HEK293 (cell line): ENCODE results near the gene ZNF629.

Experiments
- CTCF ChIA-PET: fragments of 350-600 bp; formaldehyde crosslinking; extraction: SDS; loops from one replicate; lab custom pipeline; 2021; ENCODE audit warnings: antibody characterized with exemption; lab: Yijun Ruan, JAX
- POLR2A ChIA-PET: fragments of 300-600 bp; formaldehyde crosslinking; extraction: SDS; loops from one replicate; lab custom pipeline; 2020; ENCODE audit warnings: antibody characterized with exemption, inconsistent platforms; lab: Yijun Ruan, JAX
- H3K27ac ChIP-seq: fragments of 200-500 bp; sonication (Bioruptor generic); 2 replicates; pipeline ENCODE4 v1.5.1; 2014; ENCODE audit warnings: low read depth, low read length, control low read depth, inconsistent platforms; ENCODE audit errors: extremely low read depth
- H3K36me3 ChIP-seq, 2 experiments: fragments of 200-500 bp in 1 of 2; sonication (Bioruptor generic) in 1 of 2; 1 replicate in 1 of 2; 2 replicates in 1 of 2; pipeline ENCODE4 v1.5.1; 2014 to 2017; ENCODE audit warnings: inconsistent platforms in 2 of 2, low read length in 2 of 2; ENCODE audit not compliant: control insufficient read depth in 2 of 2, insufficient read depth in 1 of 2
- H3K4me1 ChIP-seq: fragments of 200-500 bp; sonication (Bioruptor generic); 2 replicates; pipeline ENCODE4 v1.5.1; 2014; ENCODE audit warnings: mild to moderate bottlenecking, low read length, inconsistent platforms; ENCODE audit not compliant: control insufficient read depth, insufficient read depth
- H3K4me3 ChIP-seq: 2 replicates; pipeline ENCODE4 v1.5.1; 2011; ENCODE audit warnings: low read depth, mild to moderate bottlenecking, control low read depth, low read length, moderate library complexity
- H3K9me3 ChIP-seq: fragments of 200-500 bp; sonication (Bioruptor generic); 2 replicates; pipeline ENCODE4 v1.5.1; 2014; ENCODE audit warnings: low read depth, low read length, inconsistent platforms; ENCODE audit not compliant: control insufficient read depth, insufficient read depth
- EGR2 ChIP-seq: fragments of 450-650 bp; formaldehyde crosslinking; IDR thresholded peaks from 2 replicates; pipeline ENCODE4 v1.5.1; 2016; ENCODE audit warnings: low read depth, missing biosample characterization, missing genetic modification characterization
- INSM2 ChIP-seq: fragments of 450-650 bp; formaldehyde crosslinking; IDR thresholded peaks from 2 replicates; pipeline ENCODE4 v1.5.1; 2016; ENCODE audit warnings: missing biosample characterization, missing genetic modification characterization
- PATZ1 ChIP-seq: fragments of 450-650 bp; formaldehyde crosslinking; IDR thresholded peaks from 2 replicates; pipeline ENCODE4 v1.5.1; 2016; ENCODE audit warnings: missing biosample characterization, missing genetic modification characterization
- ZNF121 ChIP-seq: fragments of 450-650 bp; formaldehyde crosslinking; IDR thresholded peaks from 2 replicates; pipeline ENCODE4 v1.5.1; 2016; ENCODE audit warnings: missing biosample characterization, missing genetic modification characterization
- ZNF146 ChIP-seq: fragments of 450-650 bp; formaldehyde crosslinking; IDR thresholded peaks from 2 replicates; pipeline ENCODE4 v1.5.1; 2016; ENCODE audit warnings: missing biosample characterization, missing genetic modification characterization
- ZNF335 ChIP-seq: fragments of 450-650 bp; formaldehyde crosslinking; conservative IDR thresholded peaks from 2 replicates; pipeline ENCODE4 v1.5.1; 2016; ENCODE audit warnings: missing biosample characterization, missing genetic modification characterization
- ZNF341 ChIP-seq: fragments of 450-650 bp; formaldehyde crosslinking; IDR thresholded peaks from 2 replicates; pipeline ENCODE4; 2016; ENCODE audit warnings: low read depth, missing biosample characterization, missing genetic modification characterization
- ZNF416 ChIP-seq: fragments of 450-650 bp; formaldehyde crosslinking; IDR thresholded peaks from 2 replicates; pipeline ENCODE4 v1.5.1; 2016; ENCODE audit warnings: missing biosample characterization, missing genetic modification characterization
- ZNF580 ChIP-seq: fragments of 450-650 bp; formaldehyde crosslinking; IDR thresholded peaks from 2 replicates; pipeline ENCODE4 v1.5.1; 2016; ENCODE audit warnings: missing biosample characterization, missing genetic modification characterization
- ZNF768 ChIP-seq: fragments of 450-650 bp; formaldehyde crosslinking; IDR thresholded peaks from 2 replicates; pipeline ENCODE4 v1.5.1; 2018; ENCODE audit warnings: missing biosample characterization, mild to moderate bottlenecking, missing genetic modification characterization
- ZSCAN4 ChIP-seq: fragments of 450-650 bp; formaldehyde crosslinking; IDR thresholded peaks from 2 replicates; pipeline ENCODE4 v1.5.1; 2017; ENCODE audit warnings: missing biosample characterization, missing genetic modification characterization
- TF ChIP-seq, protein P1 (sequence below): fragments of 450-650 bp; formaldehyde crosslinking; IDR thresholded peaks from 2 replicates; pipeline ENCODE4 v1.5.0; 2017; ENCODE audit warnings: missing biosample characterization, missing genetic modification characterization, borderline replicate concordance

The ZNF629 gene

DNA sequence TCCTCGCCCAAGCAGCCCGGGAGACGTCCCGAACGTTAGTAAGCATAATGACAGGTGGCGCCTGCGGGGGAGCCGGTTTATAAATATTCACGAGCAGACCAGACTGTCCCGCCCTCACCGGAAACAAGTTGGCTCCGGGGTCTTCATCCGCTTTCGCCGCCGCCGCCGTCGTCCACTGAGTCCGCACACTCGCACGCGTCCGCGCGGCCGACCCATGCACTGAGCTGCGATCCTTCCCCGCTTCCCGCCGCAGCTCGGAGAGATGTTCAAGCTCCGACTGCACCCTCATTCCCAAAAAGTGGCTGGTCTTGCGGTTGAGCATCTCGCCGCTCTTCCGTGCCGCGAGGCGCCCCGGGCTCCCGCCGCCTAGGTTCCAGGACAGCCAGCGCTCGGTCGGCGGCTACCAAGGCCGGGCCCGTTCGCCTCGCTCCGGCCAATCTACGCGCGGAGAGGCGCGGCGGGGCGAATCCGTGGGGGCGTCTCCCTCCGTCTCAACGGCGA, 25.5 kb downstream of the ZNF629 start (continued):
- no peak for TF ChIP-seq PATZ1
- no peak for TF ChIP-seq ZNF416 (tag by site-specific recombination)
- TF ChIP-seq, protein P1, sequence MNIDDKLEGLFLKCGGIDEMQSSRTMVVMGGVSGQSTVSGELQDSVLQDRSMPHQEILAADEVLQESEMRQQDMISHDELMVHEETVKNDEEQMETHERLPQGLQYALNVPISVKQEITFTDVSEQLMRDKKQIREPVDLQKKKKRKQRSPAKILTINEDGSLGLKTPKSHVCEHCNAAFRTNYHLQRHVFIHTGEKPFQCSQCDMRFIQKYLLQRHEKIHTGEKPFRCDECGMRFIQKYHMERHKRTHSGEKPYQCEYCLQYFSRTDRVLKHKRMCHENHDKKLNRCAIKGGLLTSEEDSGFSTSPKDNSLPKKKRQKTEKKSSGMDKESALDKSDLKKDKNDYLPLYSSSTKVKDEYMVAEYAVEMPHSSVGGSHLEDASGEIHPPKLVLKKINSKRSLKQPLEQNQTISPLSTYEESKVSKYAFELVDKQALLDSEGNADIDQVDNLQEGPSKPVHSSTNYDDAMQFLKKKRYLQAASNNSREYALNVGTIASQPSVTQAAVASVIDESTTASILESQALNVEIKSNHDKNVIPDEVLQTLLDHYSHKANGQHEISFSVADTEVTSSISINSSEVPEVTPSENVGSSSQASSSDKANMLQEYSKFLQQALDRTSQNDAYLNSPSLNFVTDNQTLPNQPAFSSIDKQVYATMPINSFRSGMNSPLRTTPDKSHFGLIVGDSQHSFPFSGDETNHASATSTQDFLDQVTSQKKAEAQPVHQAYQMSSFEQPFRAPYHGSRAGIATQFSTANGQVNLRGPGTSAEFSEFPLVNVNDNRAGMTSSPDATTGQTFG: no peak
- TF ChIP-seq ZNF146 (tag by site-specific recombination): peak; percentile 30; the same call in 1 of the 2 replicates
- no peak for TF ChIP-seq INSM2 (tag by site-specific recombination)

GRCh38 chr16:30760577-30761426, 26.2 kb downstream of the ZNF629 start:
- Histone ChIP-seq H3K27ac (peak overlapping the region; percentile 83; the same call in 1 of the 2 replicates), H3K4me1 (peaks cover 4% of the 10 kb centered on the region; the same call in 1 of the 2 replicates), H3K4me3 (peak overlapping the region; percentile 95), H3K9me3 (no peaks in the 10 kb centered on the region), H3K36me3 (peaks cover 6 to 77% of the 10 kb centered on the region in 2 experiments; a peak in 1 of 3 replicates)
- POLR2A ChIA-PET: interaction anchor here (0.5 to 4.9 kb wide), 7 partner anchors 10 to 65 kb away, joined by 3 to 47 read pairs (median 5); partner anchors contain the start of gene PHKG2
- TF ChIP-seq ZNF121: no peak
- peak; percentile 78 for TF ChIP-seq ZNF341 (tag by site-specific recombination)
- TF ChIP-seq EGR2: 0 out of 2 replicates have a peak, but pooled peaks have one; percentile 29
- 0 out of 2 replicates have a peak, but pooled peaks have one; percentile 32 for TF ChIP-seq ZNF768 (tag by site-specific recombination)
- CTCF ChIA-PET: interaction anchor here (0.6 to 1.0 kb wide), 4 partner anchors 10 to 181 kb away, joined by 3 read pairs; a partner anchor contains a TSS

GRCh38 chr16:30760001-30760559, 26.9 kb downstream of the ZNF629 start:
- Histone ChIP-seq H3K9me3 (no peaks in the 10 kb centered on the region), H3K4me1 (peaks cover 4% of the 10 kb centered on the region; the same call in 1 of the 2 replicates), H3K27ac (no peak overlapping the region), H3K4me3 (no peak overlapping the region), H3K36me3 (peaks cover 5 to 76% of the 10 kb centered on the region in 2 experiments; a peak in 1 of 3 replicates)
- CTCF ChIA-PET: interaction anchor here (0.6 to 1.0 kb wide), 5 partner anchors 17 to 689 kb away, joined by 3 to 4 read pairs (median 3); a partner anchor contains a TSS
- TF ChIP-seq ZNF335 (peak; percentile 53), ZNF580 (no peak), ZSCAN4 (tag by site-specific recombination) (no peak)
- POLR2A ChIA-PET: interaction anchor here (0.5 to 4.9 kb wide), 6 partner anchors 9 to 64 kb away, joined by 3 to 47 read pairs (median 5); partner anchors contain the start of gene PHKG2
